ENCODE data around the gene GDF2.

- TF ChIP-seq CTCF (IDR thresholded peaks at IDR 0.05; ENCODE audit: low read length) (no peak), EZH2 (IDR thresholded peaks at IDR 0.05; ENCODE audit: borderline replicate concordance, low read length) (no peak)
Observed at GRCh38 chr10:47299611-47300428, 22.4 kb upstream of the GDF2 start, which contains the start of gene GDF10.
